ENCODE measurements around the gene TSHZ1. TPM values are rescaled to one million over a fixed set of nuclear protein-coding genes. Genes with fewer than 3 reads are reported as not detected.

TSHZ1 gene
- total RNA-seq, 1 donor from 2014 or later, result 4.8 TPM

DNA sequence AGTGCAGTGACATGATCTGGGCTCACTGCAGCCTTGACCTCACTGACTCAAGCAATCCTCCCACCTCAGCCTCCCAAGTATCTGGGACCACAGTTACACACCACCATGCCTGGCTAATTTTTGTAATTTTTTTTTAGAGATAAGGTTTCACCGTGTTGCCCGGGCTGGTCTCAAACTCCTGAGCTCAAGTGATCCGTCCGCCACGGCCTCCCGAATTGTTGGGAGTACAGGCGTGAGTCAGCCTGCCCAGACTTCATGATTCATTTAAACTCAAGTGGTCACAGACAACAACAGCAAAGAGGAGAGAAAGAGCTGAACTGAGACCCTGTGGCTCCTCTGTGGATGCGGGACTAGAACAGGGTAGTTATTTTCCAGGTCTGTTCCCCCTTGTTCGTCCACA is 83.0 kb downstream of the TSHZ1 start:
- no peaks in the 10 kb centered on the region for H3K27me3 ChIP-seq (ENCODE audit: control insufficient read depth, insufficient read depth, low read length)
- H3K4me3 ChIP-seq (ENCODE audit: low read depth, low read length), result no peak overlapping the region
- H3K36me3 ChIP-seq (ENCODE audit: control insufficient read depth, insufficient read depth, low read length), result no peaks in the 10 kb centered on the region
- TF ChIP-seq, protein P1, sequence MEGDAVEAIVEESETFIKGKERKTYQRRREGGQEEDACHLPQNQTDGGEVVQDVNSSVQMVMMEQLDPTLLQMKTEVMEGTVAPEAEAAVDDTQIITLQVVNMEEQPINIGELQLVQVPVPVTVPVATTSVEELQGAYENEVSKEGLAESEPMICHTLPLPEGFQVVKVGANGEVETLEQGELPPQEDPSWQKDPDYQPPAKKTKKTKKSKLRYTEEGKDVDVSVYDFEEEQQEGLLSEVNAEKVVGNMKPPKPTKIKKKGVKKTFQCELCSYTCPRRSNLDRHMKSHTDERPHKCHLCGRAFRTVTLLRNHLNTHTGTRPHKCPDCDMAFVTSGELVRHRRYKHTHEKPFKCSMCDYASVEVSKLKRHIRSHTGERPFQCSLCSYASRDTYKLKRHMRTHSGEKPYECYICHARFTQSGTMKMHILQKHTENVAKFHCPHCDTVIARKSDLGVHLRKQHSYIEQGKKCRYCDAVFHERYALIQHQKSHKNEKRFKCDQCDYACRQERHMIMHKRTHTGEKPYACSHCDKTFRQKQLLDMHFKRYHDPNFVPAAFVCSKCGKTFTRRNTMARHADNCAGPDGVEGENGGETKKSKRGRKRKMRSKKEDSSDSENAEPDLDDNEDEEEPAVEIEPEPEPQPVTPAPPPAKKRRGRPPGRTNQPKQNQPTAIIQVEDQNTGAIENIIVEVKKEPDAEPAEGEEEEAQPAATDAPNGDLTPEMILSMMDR (IDR thresholded peaks at IDR 0.05; ENCODE audit: insufficient read depth, low read length, poor library complexity, severe bottlenecking), result no peak
- DNase-seq (ENCODE audit: low read depth), result no peak

DNA sequence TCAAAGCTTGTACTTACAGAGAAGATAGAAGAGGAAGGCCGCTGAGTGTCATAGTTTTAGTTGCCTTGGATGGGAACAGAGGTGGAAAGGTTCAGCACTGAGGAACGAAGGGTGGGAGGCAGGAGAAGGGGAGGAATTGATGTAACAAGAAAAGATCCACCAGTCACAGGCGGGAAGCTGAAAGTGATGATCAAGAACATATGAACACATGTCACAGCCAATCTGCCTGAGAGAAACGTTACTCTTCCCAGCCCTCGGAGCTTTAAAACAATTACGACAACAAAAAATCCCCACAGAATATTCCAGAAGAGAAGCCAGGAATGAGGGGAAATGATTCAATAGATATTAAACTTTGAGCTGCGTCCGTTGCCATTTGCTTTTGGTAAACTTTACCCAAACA is 87.1 kb downstream of the TSHZ1 start:
- Histone ChIP-seq H3K27me3 (ENCODE audit: control insufficient read depth, insufficient read depth, low read length) (no peaks in the 10 kb centered on the region), H3K36me3 (ENCODE audit: control insufficient read depth, insufficient read depth, low read length) (no peaks in the 10 kb centered on the region), H3K4me3 (ENCODE audit: low read depth, low read length) (no peak overlapping the region)
- DNase-seq (ENCODE audit: low read depth), result no peak
- TF ChIP-seq, protein P1 (IDR thresholded peaks at IDR 0.05; ENCODE audit: insufficient read depth, low read length, poor library complexity, severe bottlenecking), result no peak

DNA sequence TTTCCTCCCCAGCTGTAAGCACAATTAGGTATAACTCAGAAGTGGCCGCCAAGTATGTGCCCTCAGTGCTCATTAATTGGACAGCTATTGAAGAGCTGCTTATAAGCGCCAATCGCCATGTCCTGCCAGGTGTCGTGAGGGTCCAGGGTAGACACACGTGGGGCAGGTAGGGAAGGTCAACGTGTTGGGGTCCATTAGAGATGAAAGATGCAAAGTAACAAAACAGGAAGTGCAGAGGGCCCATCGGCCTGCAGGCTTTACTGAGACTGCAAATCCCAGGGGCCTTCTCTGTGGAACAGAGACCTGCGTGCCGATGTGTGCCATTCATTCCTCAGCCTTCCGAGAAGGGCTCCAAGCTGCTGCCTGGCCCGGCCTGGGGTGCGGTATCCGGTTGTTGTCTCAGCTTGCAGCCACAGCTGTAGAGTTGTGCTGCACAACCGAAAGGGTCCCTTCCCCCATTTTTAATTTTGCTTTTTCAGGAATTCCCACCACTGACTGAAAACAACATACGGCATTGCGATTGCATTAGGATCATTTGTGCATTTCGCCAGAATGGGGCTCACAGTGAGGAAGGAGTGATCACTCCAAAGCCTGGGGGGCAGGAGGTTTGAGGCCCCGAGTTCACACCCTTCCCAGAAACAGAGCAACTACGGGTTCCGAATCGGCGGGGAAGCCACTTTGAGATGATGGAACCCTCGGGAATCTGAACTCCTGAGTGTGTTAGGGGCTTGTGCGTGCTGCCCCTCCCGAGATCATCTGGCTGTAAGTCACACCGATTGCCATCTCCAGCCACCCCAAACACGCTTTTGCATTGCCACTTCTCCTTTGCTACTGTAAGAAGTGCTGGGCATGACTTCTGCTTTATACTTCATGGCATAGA is 94.3 kb downstream of the TSHZ1 start:
- Histone ChIP-seq H3K4me3 (ENCODE audit: low read depth, low read length) (no peak overlapping the region), H3K27me3 (ENCODE audit: control insufficient read depth, insufficient read depth, low read length) (no peaks in the 10 kb centered on the region), H3K36me3 (ENCODE audit: control insufficient read depth, insufficient read depth, low read length) (no peaks in the 10 kb centered on the region)
- DNase-seq (ENCODE audit: low read depth), result no peak
- TF ChIP-seq, protein P1 (IDR thresholded peaks at IDR 0.05; ENCODE audit: insufficient read depth, low read length, poor library complexity, severe bottlenecking), result no peak

DNA sequence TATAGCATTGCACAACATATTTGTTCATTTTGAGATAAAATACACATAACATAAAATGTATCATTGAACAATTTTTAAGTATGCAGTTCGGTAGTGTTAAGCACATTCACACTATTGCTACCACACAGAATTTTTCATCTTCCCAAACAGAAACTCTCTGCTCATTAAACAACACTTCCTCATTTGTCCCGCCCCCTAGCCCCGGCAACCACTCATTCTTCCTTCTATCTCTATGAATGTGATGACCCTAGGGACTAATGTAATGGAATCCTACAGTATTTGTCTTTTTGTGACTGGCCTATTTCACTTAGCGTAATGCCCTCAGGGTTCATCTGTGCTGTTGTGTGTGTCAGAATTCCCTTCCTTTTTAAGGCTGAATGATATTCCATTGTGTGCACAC is 95.4 kb downstream of the TSHZ1 start:
- Histone ChIP-seq H3K4me3 (ENCODE audit: low read depth, low read length) (no peak overlapping the region), H3K36me3 (ENCODE audit: control insufficient read depth, insufficient read depth, low read length) (no peaks in the 10 kb centered on the region), H3K27me3 (ENCODE audit: control insufficient read depth, insufficient read depth, low read length) (no peaks in the 10 kb centered on the region)
- TF ChIP-seq, protein P1 (IDR thresholded peaks at IDR 0.05; ENCODE audit: insufficient read depth, low read length, poor library complexity, severe bottlenecking), result no peak
- DNase-seq (ENCODE audit: low read depth), result no peak

DNA sequence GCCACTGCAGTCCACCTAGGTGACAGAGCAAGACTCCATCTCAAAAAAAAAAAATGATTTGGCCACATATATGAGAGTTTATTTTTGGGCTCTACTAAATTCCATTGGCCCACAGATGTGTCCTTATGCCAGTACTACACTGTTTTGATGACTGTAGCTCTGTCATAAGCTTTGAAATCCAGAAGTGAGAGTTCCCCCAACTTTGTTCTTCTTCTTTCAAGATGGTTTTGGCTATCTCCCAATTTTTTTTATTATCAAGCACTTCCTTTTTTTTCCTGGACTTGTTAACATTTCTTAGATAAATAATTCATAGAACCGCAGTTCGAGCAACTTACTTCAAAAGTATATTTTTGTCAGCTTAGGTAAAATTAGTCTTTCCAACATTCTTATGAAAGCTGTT is 96.9 kb downstream of the TSHZ1 start:
- DNase-seq (ENCODE audit: low read depth), result no peak
- TF ChIP-seq, protein P1 (IDR thresholded peaks at IDR 0.05; ENCODE audit: insufficient read depth, low read length, poor library complexity, severe bottlenecking), result no peak
- no peaks in the 10 kb centered on the region for H3K27me3 ChIP-seq (ENCODE audit: control insufficient read depth, insufficient read depth, low read length)

DNA sequence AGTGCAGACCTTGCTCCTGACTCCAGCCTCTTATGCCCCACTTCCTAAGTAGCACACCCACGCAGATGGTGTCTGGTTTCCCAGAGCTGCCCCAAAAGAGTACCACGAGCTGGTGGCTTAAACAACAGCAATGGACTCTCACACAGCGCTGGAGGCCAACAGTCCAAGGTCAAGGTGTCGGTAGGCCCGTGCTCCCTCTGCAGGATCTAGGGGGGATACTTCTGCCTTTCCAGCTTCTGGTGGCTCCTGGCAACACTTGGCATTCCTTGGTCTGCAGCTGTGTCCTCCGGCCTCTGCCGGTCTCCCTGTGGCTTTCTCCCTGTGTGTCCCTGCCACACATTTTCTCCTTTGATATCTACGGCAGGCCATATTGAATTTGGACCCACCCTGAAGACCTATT is 99.0 kb downstream of the TSHZ1 start:
- H3K27me3 ChIP-seq (ENCODE audit: control insufficient read depth, insufficient read depth, low read length), result no peaks in the 10 kb centered on the region
- H3K36me3 ChIP-seq (ENCODE audit: control insufficient read depth, insufficient read depth, low read length), result no peaks in the 10 kb centered on the region
- H3K4me3 ChIP-seq (ENCODE audit: low read depth, low read length), result no peak overlapping the region
- DNase-seq (ENCODE audit: low read depth), result no peak
- TF ChIP-seq, protein P1 (IDR thresholded peaks at IDR 0.05; ENCODE audit: insufficient read depth, low read length, poor library complexity, severe bottlenecking), result no peak

More for the DNA sequence above, 96.9 kb downstream of the TSHZ1 start:
- Histone ChIP-seq H3K4me3 (ENCODE audit: low read depth, low read length) (no peak overlapping the region), H3K36me3 (ENCODE audit: control insufficient read depth, insufficient read depth, low read length) (no peaks in the 10 kb centered on the region)

All from kidney epithelial cell (primary cell).